HG02981 (cell line): Measurements from ENCODE around the gene PLEKHA7.
"Not testable (repeated sequence)": the region's sequence is repeated elsewhere in the genome, so short reads cannot be mapped to it uniquely, and the experiment has no call there.

Source experiments
- ATAC-seq: cut with Tn5 transposase; IDR thresholded peaks from one replicate; pipeline ENCODE4 v1.9.1; 2021; ENCODE audit warnings: mild to moderate bottlenecking, moderate library complexity; ENCODE audit not compliant: unreplicated experiment

Gene PLEKHA7

DNA sequence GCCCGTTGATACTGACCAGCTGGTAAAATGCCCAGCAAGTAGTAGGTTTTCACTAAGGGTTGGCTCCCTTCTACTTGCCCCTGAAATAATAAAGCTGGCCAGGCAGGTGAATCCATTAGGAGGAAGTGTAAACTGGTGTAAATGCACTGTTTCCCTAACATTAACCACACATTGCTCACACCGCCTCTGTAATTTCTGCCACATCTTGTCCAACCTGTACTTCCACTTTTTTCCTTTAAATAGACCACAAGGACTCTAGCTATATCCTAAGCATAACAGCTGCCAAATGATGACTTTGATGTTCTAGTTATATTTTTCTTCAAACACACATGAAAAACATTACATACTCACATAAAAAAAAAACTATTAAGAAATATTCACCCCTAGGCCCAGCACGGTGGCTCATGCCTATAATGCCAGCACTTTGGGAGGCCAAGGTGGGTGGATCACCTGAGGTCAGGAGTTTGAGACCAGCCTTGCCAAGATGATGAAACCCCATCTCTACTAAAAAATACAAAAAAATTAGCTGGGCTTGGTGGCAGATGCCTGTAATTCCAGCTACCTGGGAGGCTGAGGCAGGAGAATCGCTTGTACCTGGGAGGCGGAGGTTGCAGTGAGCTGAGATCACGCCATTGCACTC, 95.6 kb downstream of the PLEKHA7 start:
- ATAC-seq: not testable (repeated sequence)

DNA sequence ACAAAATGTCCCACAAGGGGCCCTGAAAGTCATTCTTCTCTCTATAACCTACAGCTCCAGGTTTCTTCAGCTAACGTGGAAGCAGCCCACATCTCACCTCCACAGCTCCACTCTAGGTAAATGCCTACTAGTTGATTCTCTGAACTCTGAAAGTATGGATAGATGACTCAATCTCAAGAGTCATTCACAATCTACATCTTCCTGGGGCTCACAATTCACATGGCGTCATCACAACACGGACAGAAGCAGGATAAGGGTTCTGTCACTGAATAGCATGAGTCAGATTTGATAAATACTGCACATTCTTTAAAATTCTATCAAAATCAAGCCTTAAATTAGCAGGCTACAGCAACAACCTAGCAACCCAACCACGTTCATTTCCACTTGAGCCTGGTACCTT, 96.3 kb downstream of the PLEKHA7 start:
- ATAC-seq: no peak

- no peak for ATAC-seq
These were observed 101.5 kb downstream of the PLEKHA7 start for GRCh38 chr11:16912692-16913111.

- no peak for ATAC-seq
These were observed 102.6 kb downstream of the PLEKHA7 start for GRCh38 chr11:16911658-16912057.

- no peak for ATAC-seq
These were observed 103.0 kb downstream of the PLEKHA7 start for GRCh38 chr11:16911186-16911585.

- peak; percentile 76 for ATAC-seq
These were observed 104.7 kb downstream of the PLEKHA7 start for GRCh38 chr11:16909359-16910035.

DNA sequence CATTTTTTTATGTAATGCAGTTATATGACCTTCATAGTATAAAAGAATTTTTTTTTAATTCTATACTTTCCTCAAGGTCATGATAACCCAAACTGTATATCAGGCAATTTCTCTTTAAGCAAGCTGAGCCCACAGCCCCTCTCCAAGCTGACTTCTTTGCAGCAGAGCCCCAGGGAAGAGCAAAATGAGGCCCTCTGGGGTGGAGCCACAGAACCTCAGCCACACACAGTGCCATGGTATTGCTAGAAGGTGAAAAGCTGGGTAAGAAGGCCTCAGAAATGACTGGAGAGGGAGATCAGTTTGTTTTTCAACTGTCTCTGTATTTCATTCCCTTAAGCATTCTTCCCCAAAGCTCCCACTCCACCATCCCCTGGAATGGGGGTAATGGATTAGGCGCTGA, 108.8 kb downstream of the PLEKHA7 start:
- ATAC-seq: no peak

- ATAC-seq: not testable (repeated sequence)
These were observed 109.5 kb downstream of the PLEKHA7 start for GRCh38 chr11:16904761-16905160.

GRCh38 chr11:16902781-16903378, 111.3 kb downstream of the PLEKHA7 start:
- peak; percentile 67 for ATAC-seq

DNA sequence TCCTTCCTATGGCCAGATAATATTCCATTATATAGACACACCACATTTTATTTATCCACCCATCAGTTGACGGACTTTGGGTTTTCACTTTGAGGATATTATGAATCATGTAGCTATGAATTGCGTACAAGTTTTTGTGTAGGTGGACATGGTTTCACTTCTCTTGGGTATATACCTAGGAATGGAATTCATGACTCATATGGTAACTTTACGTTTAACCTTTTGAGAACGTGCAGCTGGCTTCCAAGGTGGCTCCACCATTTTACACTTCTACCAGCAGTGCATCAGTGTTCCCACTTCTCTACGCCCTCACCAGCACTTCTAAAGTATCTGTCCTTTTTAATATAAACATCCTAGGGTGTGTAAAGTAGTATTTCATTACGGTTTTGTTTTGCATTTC, 112.0 kb downstream of the PLEKHA7 start:
- ATAC-seq: peak; percentile 83

DNA sequence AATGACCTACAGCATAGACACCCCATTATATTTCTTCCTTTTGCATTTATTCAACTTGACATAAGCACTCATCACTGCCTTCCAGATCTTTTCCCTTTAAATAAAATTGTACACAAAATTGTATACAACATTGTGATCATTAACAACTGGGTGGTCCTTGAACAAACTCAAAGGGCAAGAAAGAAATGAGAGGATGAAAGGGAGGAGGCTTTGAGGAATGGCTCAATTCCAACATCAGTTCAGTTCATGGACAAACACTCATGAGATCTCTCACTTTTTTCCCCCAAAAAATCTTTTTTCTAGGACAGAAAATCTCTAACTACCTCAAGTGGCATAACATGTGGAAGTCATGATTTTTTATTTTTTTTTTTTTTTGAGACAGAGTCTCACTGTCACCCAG, 113.7 kb downstream of the PLEKHA7 start:
- ATAC-seq: no peak

DNA sequence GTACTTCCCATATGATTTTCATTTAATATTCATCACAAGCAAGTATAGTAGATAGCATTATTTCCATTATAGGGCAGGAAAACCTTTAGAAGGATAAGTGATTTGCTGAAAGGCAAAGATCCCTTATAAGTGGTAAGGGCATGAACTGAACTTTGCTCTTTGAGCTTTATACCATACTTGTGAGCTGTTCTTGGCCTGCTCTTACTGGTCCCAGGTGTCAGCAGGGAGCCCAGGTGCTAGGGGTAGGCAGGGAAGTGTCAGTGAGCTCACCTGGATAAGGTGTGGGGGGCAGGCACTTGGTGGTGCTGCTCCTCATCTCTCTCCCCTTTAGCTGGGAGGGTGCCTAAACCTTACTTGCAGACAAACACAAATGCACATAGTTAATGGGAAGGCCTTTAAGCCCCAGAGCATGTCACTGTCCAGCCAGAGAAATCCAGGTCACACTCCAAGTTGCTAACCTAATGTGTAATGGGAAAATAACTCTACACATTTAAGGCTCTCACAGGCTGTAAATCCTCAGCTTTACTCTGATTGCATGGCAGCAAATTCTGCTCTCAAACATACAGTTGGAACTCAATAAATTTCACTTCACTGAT, 114.4 kb downstream of the PLEKHA7 start:
- no peak for ATAC-seq

- ATAC-seq: no peak
These were observed 115.8 kb downstream of the PLEKHA7 start for GRCh38 chr11:16898274-16898985.

DNA sequence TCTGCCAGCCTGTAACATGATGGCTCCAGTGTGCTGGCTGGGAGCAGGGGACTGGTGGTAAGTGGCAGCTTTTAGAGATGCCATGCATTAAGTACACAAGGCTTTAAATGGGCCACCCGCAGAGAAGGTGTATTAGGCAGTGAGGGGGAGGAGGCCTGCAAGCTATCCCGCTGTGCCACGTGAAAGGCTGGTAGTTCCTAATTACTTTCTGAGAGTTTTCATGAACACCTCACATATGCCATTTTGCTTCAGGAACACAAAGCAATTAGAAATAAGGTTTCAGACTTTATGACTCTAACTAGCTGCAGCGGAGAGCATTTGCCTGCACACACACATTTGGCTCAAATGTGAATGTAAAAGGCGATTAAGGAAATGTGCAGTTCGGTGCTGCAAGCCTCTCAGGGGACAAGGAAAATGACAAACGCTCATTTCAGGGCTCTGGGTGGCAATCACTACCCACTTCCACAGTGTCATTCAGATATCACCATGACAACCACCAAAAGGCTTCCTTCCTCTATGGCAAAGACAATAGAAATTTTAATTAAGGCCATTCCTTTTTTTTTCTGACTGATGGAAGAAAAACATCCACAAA, 116.6 kb downstream of the PLEKHA7 start:
- ATAC-seq: no peak

GRCh38 chr11:16896729-16897469, 117.3 kb downstream of the PLEKHA7 start:
- ATAC-seq: no peak

- no peak for ATAC-seq
These were observed 118.9 kb downstream of the PLEKHA7 start for GRCh38 chr11:16895306-16895705.

DNA sequence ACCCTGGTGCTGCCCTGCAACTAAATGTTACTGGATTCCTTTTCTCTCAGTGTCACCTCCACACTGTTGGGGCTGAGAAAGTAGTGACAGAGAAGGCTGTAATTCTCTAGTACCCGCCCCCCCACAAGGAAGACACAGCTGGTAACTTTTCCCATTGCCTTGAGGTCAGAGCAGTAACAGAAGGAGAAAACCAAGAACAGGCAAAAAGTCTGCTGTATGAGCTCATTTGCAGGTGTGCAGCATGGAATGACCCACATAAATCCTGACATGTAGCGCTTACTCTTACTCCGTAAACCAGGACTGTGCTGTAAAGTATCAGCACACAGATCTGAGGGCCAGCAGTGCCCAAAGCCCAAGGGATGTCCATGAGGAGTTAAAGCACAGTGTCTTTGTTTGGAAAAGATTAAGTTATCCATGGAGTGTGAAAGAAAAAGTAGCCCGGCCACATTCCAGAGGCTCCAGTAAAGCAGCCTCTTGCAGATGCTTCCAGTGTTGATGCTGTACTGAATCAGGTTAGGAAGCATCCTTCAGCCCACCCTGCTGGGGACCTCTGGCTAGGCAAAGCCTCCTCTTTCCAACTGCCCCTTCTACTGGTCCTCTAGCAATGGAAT, 120.7 kb downstream of the PLEKHA7 start:
- no peak for ATAC-seq

- ATAC-seq: no peak
These were observed 122.2 kb downstream of the PLEKHA7 start for GRCh38 chr11:16891964-16892363.

GRCh38 chr11:16891165-16891564, 123.0 kb downstream of the PLEKHA7 start:
- no peak for ATAC-seq

- no peak for ATAC-seq
These were observed 123.8 kb downstream of the PLEKHA7 start for GRCh38 chr11:16890442-16890841.
